Endothelial cell of umbilical vein (primary cell): ENCODE results near the gene ARHGEF16. TPM values are rescaled to one million over a fixed set of nuclear protein-coding genes. Genes with fewer than 3 reads are reported as not detected.
A peak's percentile ranks its signal among the peaks of the same experiment; 100 is the strongest.

Experiments
- BruUV-seq: library from RNA; stranded (reverse); fragments of 400-500 nt; replicated peaks from 2 replicates; lab custom pipeline; 2021; lab: Mats Ljungman, UMichigan
- CTCF ChIA-PET: fragments of 300-600, 350-600 bp; sonication (Branson Sonifier 250); formaldehyde crosslinking; loops from one replicate; lab custom pipeline; 2021; ENCODE audit warnings: antibody characterized with exemption, inconsistent platforms; lab: Charles Lee
- POLR2A ChIA-PET: fragments of 300-600, 350-600 bp; sonication (Branson Sonifier 250); formaldehyde crosslinking; loops from one replicate; lab custom pipeline; 2021; ENCODE audit warnings: antibody characterized with exemption, inconsistent platforms; lab: Charles Lee
- DNase-seq: peaks from one replicate; pipeline ENCODE4 v3.0.0-alpha.2; 2011; ENCODE audit warnings: low read depth, low spot score
- FAIRE-seq: peaks from 2 replicates; lab custom pipeline; 2011; peaks lifted over from hg19 to GRCh38; lab: Jason Lieb, UNC
- H2AFZ ChIP-seq: 2 replicates; pipeline ENCODE4 v1.6.0; 2012; ENCODE audit warnings: low read depth, low read length, control low read depth, inconsistent platforms
- H3K27ac ChIP-seq: 2 replicates; pipeline ENCODE4 v1.5.1; 2011; ENCODE audit warnings: low read depth, mild to moderate bottlenecking, control low read depth, low read length, moderate library complexity; ENCODE audit not compliant: insufficient read depth
- H3K27me3 ChIP-seq, 2 experiments: 2 replicates each; pipeline versions ENCODE4 v1.6.0 to v1.6.1; 2011; ENCODE audit warnings: low read length in 2 of 2, mixed read lengths in 1 of 2; ENCODE audit not compliant: control insufficient read depth in 2 of 2, insufficient read depth in 2 of 2
- H3K36me3 ChIP-seq, 2 experiments: 2 replicates in 1 of 2; 3 replicates in 1 of 2; pipeline ENCODE4 v1.5.1; 2011; ENCODE audit warnings: low read length in 2 of 2, mild to moderate bottlenecking in 1 of 2, moderate library complexity in 1 of 2; ENCODE audit not compliant: control insufficient read depth in 2 of 2, insufficient read depth in 2 of 2; ENCODE audit errors: extremely low read depth in 1 of 2
- H3K4me1 ChIP-seq: 3 replicates; pipeline ENCODE4 v1.5.1; 2011; ENCODE audit warnings: mild to moderate bottlenecking, low read length; ENCODE audit not compliant: control insufficient read depth, insufficient read depth; ENCODE audit errors: extremely low read depth
- H3K4me2 ChIP-seq: 2 replicates; pipeline ENCODE4 v1.6.1; 2011; ENCODE audit warnings: low read length, control low read depth, mixed read lengths; ENCODE audit not compliant: insufficient read depth
- H3K4me3 ChIP-seq, 3 experiments: fragments of 200-600 bp in 1 of 3; sonication (generic), shearing (Covaris generic) in 1 of 3; replicated peaks in 1 of 3; 2 replicates each; pipeline ENCODE4 v1.5.1; 2011 to 2016; ENCODE audit warnings: control low read depth in 3 of 3, low read length in 3 of 3, mild to moderate bottlenecking in 2 of 3, inconsistent platforms in 1 of 3, low read depth in 1 of 3, moderate library complexity in 1 of 3; ENCODE audit not compliant: insufficient read depth in 1 of 3
- H3K79me2 ChIP-seq: 2 replicates; pipeline ENCODE4 v1.6.0; 2012; ENCODE audit warnings: low read length, inconsistent platforms; ENCODE audit not compliant: control insufficient read depth, insufficient read depth
- H3K9ac ChIP-seq: replicated peaks from 2 replicates; pipeline ENCODE3; 2011; ENCODE audit warnings: low read length, control low read depth; ENCODE audit not compliant: insufficient read depth; ENCODE audit errors: extremely low read depth
- H3K9me1 ChIP-seq: replicated peaks from 3 replicates; pipeline ENCODE4 v1.6.0; 2011; ENCODE audit warnings: mild to moderate bottlenecking, low read length; ENCODE audit not compliant: control insufficient read depth, insufficient read depth; ENCODE audit errors: extremely low read depth
- H3K9me3 ChIP-seq: replicated peaks from 2 replicates; pipeline ENCODE4 v1.5.1; 2012; ENCODE audit warnings: low read length, inconsistent platforms; ENCODE audit not compliant: control insufficient read depth, insufficient read depth
- H4K20me1 ChIP-seq: replicated peaks from 2 replicates; pipeline ENCODE3; 2011; ENCODE audit warnings: mild to moderate bottlenecking, low read length; ENCODE audit not compliant: control insufficient read depth, insufficient read depth; ENCODE audit errors: extremely low read depth
- GATA2 ChIP-seq: IDR thresholded peaks from 2 replicates; pipeline ENCODE4 v1.7.0; 2011; ENCODE audit warnings: low read depth, mild to moderate bottlenecking, moderate library complexity, mixed read lengths, low read length; ENCODE audit not compliant: insufficient read length, insufficient read depth
- JUN ChIP-seq: IDR thresholded peaks from 2 replicates; pipeline ENCODE4 v1.6.1; 2011; ENCODE audit warnings: borderline replicate concordance, low read depth; ENCODE audit not compliant: insufficient read length, insufficient read depth
- dilution Hi-C: fragments of 300-500 bp; cut with MboI; formaldehyde crosslinking; loops from one replicate; pipeline ENCODE4 v1.15.0; 2019; ENCODE audit warnings: low sequenced_read_pairs; ENCODE audit not compliant: extremely low pct_ligation_motif_present
- intact Hi-C: fragments of 100-400 bp; cut with micrococcal nuclease; formaldehyde crosslinking; loops from one replicate; pipeline ENCODE4 v1.10.0; 2022
- polyA plus RNA-seq, 4 experiments: library from polyadenylated mRNA; depleted of rRNA in 3 of 4; stranded (reverse) in 3 of 4; unstranded in 1 of 4; fragments of >200 nt; gene quantifications; 2 replicates each; pipeline versions ENCODE4 v1.2.1 to v1.2.3, GENCODE V29; 2011 to 2012; ENCODE audit warnings: missing spikeins in 1 of 4
- total RNA-seq: library from RNA; stranded (reverse); gene quantifications from 2 replicates; pipeline ENCODE4 v1.2.3, GENCODE V29; 2021
- TF ChIP-seq, protein P1 (sequence below), 2 donors: IDR thresholded peaks; 1 replicate in 1 of 2; 2 replicates in 1 of 2; pipeline ENCODE4 v1.5.1; 2011; ENCODE audit warnings: low read length in 2 of 2, mild to moderate bottlenecking in 2 of 2, moderate library complexity in 2 of 2, control low read depth in 1 of 2, inconsistent platforms in 1 of 2, low read depth in 1 of 2; ENCODE audit not compliant: insufficient read depth in 1 of 2; ENCODE audit errors: extremely low read depth in 1 of 2

Gene ARHGEF16
- total and polyA plus RNA-seq, 2 donors (not counting 3 experiments of a cell fraction or from before 2014, with no cell fraction given): 0.52 to 1.3 TPM

- peaks cover 0 to 3% of the 10 kb centered on the region in 2 experiments for H3K27me3 ChIP-seq
- no peak overlapping the region for H3K4me3 ChIP-seq
- H3K79me2 ChIP-seq: no peaks in the 10 kb centered on the region
- H3K4me2 ChIP-seq: no peak overlapping the region
- H3K9me3 ChIP-seq: no peaks in the 10 kb centered on the region
- no TSS peak for BruUV-seq
- H4K20me1 ChIP-seq: no peaks in the 10 kb centered on the region
- H3K4me1 ChIP-seq: no peaks in the 10 kb centered on the region
- no peak overlapping the region for H3K27ac ChIP-seq
- no peaks in the 10 kb centered on the region for H3K9me1 ChIP-seq
- TF ChIP-seq, protein P1, sequence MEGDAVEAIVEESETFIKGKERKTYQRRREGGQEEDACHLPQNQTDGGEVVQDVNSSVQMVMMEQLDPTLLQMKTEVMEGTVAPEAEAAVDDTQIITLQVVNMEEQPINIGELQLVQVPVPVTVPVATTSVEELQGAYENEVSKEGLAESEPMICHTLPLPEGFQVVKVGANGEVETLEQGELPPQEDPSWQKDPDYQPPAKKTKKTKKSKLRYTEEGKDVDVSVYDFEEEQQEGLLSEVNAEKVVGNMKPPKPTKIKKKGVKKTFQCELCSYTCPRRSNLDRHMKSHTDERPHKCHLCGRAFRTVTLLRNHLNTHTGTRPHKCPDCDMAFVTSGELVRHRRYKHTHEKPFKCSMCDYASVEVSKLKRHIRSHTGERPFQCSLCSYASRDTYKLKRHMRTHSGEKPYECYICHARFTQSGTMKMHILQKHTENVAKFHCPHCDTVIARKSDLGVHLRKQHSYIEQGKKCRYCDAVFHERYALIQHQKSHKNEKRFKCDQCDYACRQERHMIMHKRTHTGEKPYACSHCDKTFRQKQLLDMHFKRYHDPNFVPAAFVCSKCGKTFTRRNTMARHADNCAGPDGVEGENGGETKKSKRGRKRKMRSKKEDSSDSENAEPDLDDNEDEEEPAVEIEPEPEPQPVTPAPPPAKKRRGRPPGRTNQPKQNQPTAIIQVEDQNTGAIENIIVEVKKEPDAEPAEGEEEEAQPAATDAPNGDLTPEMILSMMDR (IDR thresholded peaks at IDR 0.05; ENCODE audit: extremely low read depth in 1 of 2, insufficient read depth in 1 of 2, low read depth in 1 of 2, low read length in 2 of 2): peak; percentile 82 to 94
- TF ChIP-seq JUN (no peak), GATA2 (no peak)
- peak; percentile 56 for DNase-seq
- H2AFZ ChIP-seq: no peak overlapping the region
- intact Hi-C loops (loop anchor here (1.0 to 5.0 kb wide), 5 partner anchors 18 to 349 kb away; no protein-coding TSS in a partner anchor), dilution Hi-C loops (no loop called here)
- H3K9ac ChIP-seq: no peak overlapping the region
- ChIA-PET CTCF (interaction anchor here (0.5 to 4.4 kb wide), 54 partner anchors 9 to 1252 kb away, joined by 3 to 139 read pairs (median 4); partner anchors contain the start of genes LRRC47, PANK4, TPRG1L and WRAP73), POLR2A (no interaction called here)
- H3K36me3 ChIP-seq: no peaks in the 10 kb centered on the region
- FAIRE-seq: peak; percentile 73
Observed at GRCh38 chr1:3453203-3453761, 1.2 kb upstream of the ARHGEF16 start.
